Trophoblast cell (in vitro differentiated cells and primary cell): ENCODE results near the gene TRIM51.
A peak's percentile ranks its signal among the peaks of the same experiment; 100 is the strongest.
"Not testable (repeated sequence)": the region's sequence is repeated elsewhere in the genome, so short reads cannot be mapped to it uniquely, and the experiment has no call there.

Source experiments
- DNase-seq, 2 donors: peaks; one replicate each; pipeline ENCODE4 v3.0.0-alpha.2; 2016
- H2AFZ ChIP-seq: 2 replicates; pipeline ENCODE4 v1.6.1; 2013; ENCODE audit warnings: low read length, moderate library complexity, mild to moderate bottlenecking; ENCODE audit not compliant: insufficient read depth, poor library complexity
- H2AK5ac ChIP-seq: 2 replicates; pipeline ENCODE4 v1.6.1; 2013; ENCODE audit warnings: mild to moderate bottlenecking, low read length
- H2BK120ac ChIP-seq: 2 replicates; pipeline ENCODE4 v1.6.1; 2013; ENCODE audit warnings: low read length, mild to moderate bottlenecking, moderate library complexity; ENCODE audit not compliant: insufficient read depth, poor library complexity
- H2BK12ac ChIP-seq: 2 replicates; pipeline ENCODE4 v1.6.1; 2013; ENCODE audit warnings: mild to moderate bottlenecking, low read length, moderate library complexity
- H2BK5ac ChIP-seq: 2 replicates; pipeline ENCODE4 v1.6.1; 2013; ENCODE audit warnings: low read length, low read depth, moderate library complexity, mild to moderate bottlenecking; ENCODE audit not compliant: poor library complexity
- H3K14ac ChIP-seq: 2 replicates; pipeline ENCODE4 v1.6.1; 2013; ENCODE audit warnings: mild to moderate bottlenecking, low read length
- H3K18ac ChIP-seq: 2 replicates; pipeline ENCODE4 v1.6.1; 2013; ENCODE audit warnings: mild to moderate bottlenecking, low read length
- H3K23ac ChIP-seq: 2 replicates; pipeline ENCODE4 v1.6.1; 2013; ENCODE audit warnings: low read length
- H3K27ac ChIP-seq: 2 replicates; pipeline ENCODE4 v1.5.1; 2013; ENCODE audit warnings: low read depth, mild to moderate bottlenecking, inconsistent platforms, low read length, moderate library complexity
- H3K27me3 ChIP-seq: 2 replicates; pipeline ENCODE4 v1.6.1; 2013; ENCODE audit warnings: inconsistent platforms, mild to moderate bottlenecking, low read length, moderate library complexity; ENCODE audit not compliant: insufficient read depth
- H3K36me3 ChIP-seq, 2 experiments: 1 replicate in 1 of 2; 2 replicates in 1 of 2; pipeline ENCODE4 v1.6.1; 2013; ENCODE audit warnings: low read length in 2 of 2, mild to moderate bottlenecking in 2 of 2, moderate library complexity in 1 of 2; ENCODE audit not compliant: insufficient read depth in 2 of 2, control insufficient read depth in 1 of 2
- H3K4ac ChIP-seq: 2 replicates; pipeline ENCODE4 v1.6.1; 2013; ENCODE audit warnings: low read depth, mild to moderate bottlenecking, low read length, moderate library complexity
- H3K4me1 ChIP-seq, 2 experiments: 1 replicate in 1 of 2; 2 replicates in 1 of 2; pipeline ENCODE4 v1.6.1; 2013; ENCODE audit warnings: low read length in 2 of 2, mild to moderate bottlenecking in 2 of 2, moderate library complexity in 1 of 2; ENCODE audit not compliant: insufficient read depth in 2 of 2, control insufficient read depth in 1 of 2
- H3K4me2 ChIP-seq: 2 replicates; pipeline ENCODE4 v1.6.1; 2013; ENCODE audit warnings: inconsistent platforms, mild to moderate bottlenecking, low read length, moderate library complexity
- H3K4me3 ChIP-seq: 2 replicates; pipeline ENCODE4 v1.5.1; 2013; ENCODE audit warnings: mild to moderate bottlenecking, low read depth, low read length, inconsistent platforms
- H3K79me1 ChIP-seq: one replicate; pipeline ENCODE4 v1.6.1; 2013; ENCODE audit warnings: low read length
- H3K79me2 ChIP-seq: 2 replicates; pipeline ENCODE4 v1.6.1; 2013; ENCODE audit warnings: low read length, mild to moderate bottlenecking; ENCODE audit not compliant: control insufficient read depth, insufficient read depth, poor library complexity
- H3K9ac ChIP-seq: 2 replicates; pipeline ENCODE4 v1.6.1; 2013; ENCODE audit warnings: mild to moderate bottlenecking, low read length
- H3K9me3 ChIP-seq: 2 replicates; pipeline ENCODE4 v1.6.1; 2013; ENCODE audit warnings: low read depth, mild to moderate bottlenecking, control low read depth, inconsistent platforms, low read length; ENCODE audit not compliant: insufficient read depth
- H4K12ac ChIP-seq: 2 replicates; pipeline ENCODE4 v1.6.1; 2013; ENCODE audit warnings: low read depth, mild to moderate bottlenecking, low read length, moderate library complexity
- H4K8ac ChIP-seq: 2 replicates; pipeline ENCODE4 v1.6.1; 2013; ENCODE audit warnings: low read depth, mild to moderate bottlenecking, low read length, moderate library complexity
- H4K91ac ChIP-seq: one replicate; pipeline ENCODE4 v1.6.1; 2013; ENCODE audit warnings: low read depth, mild to moderate bottlenecking, low read length, moderate library complexity
- WGBS: extraction: QIAGEN DNeasy Blood & Tissue Kit; methylation state at CpG from one replicate; pipeline ENCODE4 v1.1.7; 2013; ENCODE audit warnings: missing lambda C conversion rate; ENCODE audit not compliant: insufficient read length, insufficient coverage; ENCODE audit errors: extremely low coverage; 5-methylcytosine and 5-hydroxymethylcytosine counted together

TRIM51 gene

DNA sequence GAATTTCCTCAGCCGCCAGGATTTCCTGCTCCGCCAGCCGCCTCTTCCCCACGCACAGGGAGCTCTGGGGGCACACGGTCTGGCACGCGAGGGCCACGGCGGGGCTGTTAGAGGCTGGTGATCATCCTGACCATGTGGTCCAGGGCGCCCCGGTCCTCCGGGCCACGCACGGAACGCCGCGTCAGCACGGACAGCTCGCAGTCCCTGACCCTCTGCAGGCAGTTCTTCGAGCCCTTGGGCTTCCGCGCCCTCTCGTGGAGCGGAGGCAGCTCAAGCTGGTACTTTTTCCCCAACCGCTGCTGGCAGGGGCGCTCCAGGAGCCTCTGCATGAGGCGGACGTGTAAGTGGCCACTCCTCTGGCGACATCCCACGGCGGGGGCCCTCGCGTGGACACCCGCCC lies 10.0 kb upstream of the TRIM51 start:
- not testable (repeated sequence) for H3K27ac ChIP-seq, H3K79me2 ChIP-seq, H3K79me1 ChIP-seq, H4K91ac ChIP-seq, H4K12ac ChIP-seq, H3K14ac ChIP-seq, H2BK12ac ChIP-seq, H3K18ac ChIP-seq, H3K23ac ChIP-seq, H3K36me3 ChIP-seq, H4K8ac ChIP-seq, H3K27me3 ChIP-seq, H2AFZ ChIP-seq, H2BK5ac ChIP-seq, H2BK120ac ChIP-seq, H3K4me1 ChIP-seq, DNase-seq, H3K9ac ChIP-seq, H3K4me3 ChIP-seq, H2AK5ac ChIP-seq, H3K4me2 ChIP-seq, H3K4ac ChIP-seq
- WGBS: no CpG with 5 or more reads among the region's 34 CpGs
- H3K9me3 ChIP-seq: peaks cover 35% of the 10 kb centered on the region

DNA sequence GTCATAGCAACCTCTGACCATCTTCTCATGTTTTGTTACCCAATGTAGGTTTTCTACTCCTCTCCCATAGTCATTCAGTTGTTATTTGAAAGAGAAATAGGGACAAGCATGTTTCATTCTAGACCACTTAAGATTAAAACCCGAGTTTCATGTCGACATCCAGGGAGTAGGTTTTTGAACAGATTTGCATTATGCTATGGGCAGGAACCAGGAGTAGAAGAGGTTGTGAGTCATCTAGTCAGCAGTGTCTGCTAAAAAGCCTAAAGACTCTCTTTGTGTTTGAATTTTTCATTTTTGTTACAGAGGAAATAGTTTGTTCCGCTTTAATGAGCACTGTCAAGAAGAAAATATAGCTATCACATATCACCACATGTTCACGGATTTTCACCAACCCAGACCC lies 1.9 kb downstream of the TRIM51 start:
- not testable (repeated sequence) for H4K12ac ChIP-seq, H4K8ac ChIP-seq, H4K91ac ChIP-seq, H3K14ac ChIP-seq, H3K27me3 ChIP-seq, H3K23ac ChIP-seq, H2BK5ac ChIP-seq, H3K18ac ChIP-seq, H3K79me2 ChIP-seq, H2AFZ ChIP-seq, H3K36me3 ChIP-seq, H3K4me1 ChIP-seq, H2AK5ac ChIP-seq, H3K4ac ChIP-seq, H3K4me3 ChIP-seq, H3K4me2 ChIP-seq, DNase-seq, H3K27ac ChIP-seq, H3K9me3 ChIP-seq, H2BK12ac ChIP-seq, H3K79me1 ChIP-seq, H2BK120ac ChIP-seq, H3K9ac ChIP-seq
- WGBS: no CpG with 5 or more reads among the region's 4 CpGs

DNA sequence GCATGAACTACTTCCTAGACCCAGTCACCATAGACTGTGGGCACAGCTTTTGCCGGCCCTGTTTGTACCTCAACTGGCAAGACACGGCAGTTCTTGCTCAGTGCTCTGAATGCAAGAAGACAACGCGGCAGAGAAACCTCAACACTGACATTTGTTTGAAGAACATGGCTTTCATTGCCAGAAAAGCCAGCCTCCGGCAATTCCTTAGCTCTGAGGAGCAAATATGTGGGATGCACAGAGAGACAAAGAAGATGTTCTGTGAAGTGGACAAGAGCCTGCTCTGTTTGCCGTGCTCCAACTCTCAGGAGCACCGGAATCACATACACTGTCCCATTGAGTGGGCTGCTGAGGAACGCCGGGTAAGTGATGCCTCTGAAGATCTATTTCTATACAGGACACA lies 2.4 kb downstream of the TRIM51 start:
- no CpG with 5 or more reads among the region's 9 CpGs for WGBS
- H3K23ac ChIP-seq, H2AFZ ChIP-seq, H3K36me3 ChIP-seq, H3K27me3 ChIP-seq, H4K91ac ChIP-seq, H2BK120ac ChIP-seq, H2AK5ac ChIP-seq, H3K4ac ChIP-seq, H3K4me1 ChIP-seq, H3K14ac ChIP-seq, H3K9me3 ChIP-seq, H3K9ac ChIP-seq, H3K27ac ChIP-seq, H3K79me1 ChIP-seq, H3K4me3 ChIP-seq, H3K18ac ChIP-seq, H2BK5ac ChIP-seq, H3K4me2 ChIP-seq, DNase-seq, H4K8ac ChIP-seq, H2BK12ac ChIP-seq, H3K79me2 ChIP-seq, H4K12ac ChIP-seq: not testable (repeated sequence)

DNA sequence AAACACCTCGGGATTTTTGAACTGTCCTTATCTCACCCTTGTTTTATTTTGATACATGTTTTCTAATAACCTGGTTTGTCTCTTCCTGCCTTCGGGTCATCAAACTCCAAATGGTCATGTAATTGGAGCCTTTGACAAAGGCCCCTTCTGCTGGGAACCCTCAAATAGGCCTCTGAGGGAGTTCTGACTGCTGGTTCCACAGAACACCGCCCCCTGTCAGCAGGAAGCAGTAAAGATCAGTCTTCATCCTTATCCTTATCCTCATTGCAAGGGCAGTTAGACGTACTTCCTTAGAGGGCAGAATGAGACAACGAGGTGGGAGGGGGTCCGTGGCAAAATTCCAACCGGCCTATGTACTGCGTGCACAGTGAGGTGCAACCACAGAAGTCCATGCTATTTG lies 12.1 kb downstream of the TRIM51 start:
- no peak overlapping the region for H3K4me3 ChIP-seq
- no peak for DNase-seq
- no peak overlapping the region for H4K12ac ChIP-seq
- no peaks in the 10 kb centered on the region for H3K79me1 ChIP-seq
- no peak overlapping the region for H3K23ac ChIP-seq
- no peak overlapping the region for H2BK120ac ChIP-seq
- H3K9ac ChIP-seq: peak overlapping the region; percentile 18
- no peak overlapping the region for H4K91ac ChIP-seq
- H3K18ac ChIP-seq: no peak overlapping the region
- H3K14ac ChIP-seq: no peak overlapping the region
- H3K4me1 ChIP-seq: no peaks in the 10 kb centered on the region
- H2BK5ac ChIP-seq: no peak overlapping the region
- no peak overlapping the region for H3K4ac ChIP-seq
- H3K9me3 ChIP-seq: peaks cover 6% of the 10 kb centered on the region
- no peaks in the 10 kb centered on the region for H3K36me3 ChIP-seq
- no peak overlapping the region for H3K27ac ChIP-seq
- no peak overlapping the region for H4K8ac ChIP-seq
- no peak overlapping the region for H2BK12ac ChIP-seq
- no peak overlapping the region for H3K4me2 ChIP-seq
- WGBS: no CpG with 5 or more reads among the region's 8 CpGs
- no peak overlapping the region for H2AK5ac ChIP-seq
- H3K79me2 ChIP-seq: no peaks in the 10 kb centered on the region
- no peaks in the 10 kb centered on the region for H3K27me3 ChIP-seq
- H2AFZ ChIP-seq: no peak overlapping the region
